BLaER1 treated with 17β-estradiol and CSF1 and Interleukin-3, amounts not matched to agents 10 nM and 100 nM (cell line): ENCODE data around the gene SPPL2A.

Experiments used
- H3K27ac ChIP-seq, 11 experiments: shearing (Covaris generic); formaldehyde crosslinking; 2 replicates each; pipeline ENCODE4 v1.8.1; 2022
- H3K27me3 ChIP-seq, 11 experiments: shearing (Covaris generic); formaldehyde crosslinking; 2 replicates each; pipeline ENCODE4 v1.8.1; 2022
- H3K36me3 ChIP-seq, 11 experiments: shearing (Covaris generic); formaldehyde crosslinking; 2 replicates each; pipeline ENCODE4 v1.8.1; 2022
- H3K4me1 ChIP-seq, 10 experiments: shearing (Covaris generic); formaldehyde crosslinking; 2 replicates each; pipeline ENCODE4 v1.8.1; 2022
- H3K4me2 ChIP-seq, 11 experiments: shearing (Covaris generic); formaldehyde crosslinking; 2 replicates each; pipeline ENCODE4 v1.8.1; 2022
- H3K4me3 ChIP-seq, 10 experiments: shearing (Covaris generic); formaldehyde crosslinking; 2 replicates each; pipeline ENCODE4 v1.8.1; 2022
- H3K9ac ChIP-seq, 11 experiments: shearing (Covaris generic); formaldehyde crosslinking; 2 replicates each; pipeline ENCODE4 v1.8.1; 2022
- H3K9me3 ChIP-seq, 11 experiments: shearing (Covaris generic); formaldehyde crosslinking; replicated peaks in 1 of 11; 2 replicates each; pipeline ENCODE4 v1.8.1; 2022
- H4K20me1 ChIP-seq, 11 experiments: shearing (Covaris generic); formaldehyde crosslinking; 2 replicates each; pipeline ENCODE4 v1.8.1; 2022
- Cebpa-rat ChIP-seq, 11 experiments: shearing (Covaris generic); IDR thresholded peaks; 2 replicates each; pipeline ENCODE4 v1.8.1; 2022

Gene SPPL2A

DNA sequence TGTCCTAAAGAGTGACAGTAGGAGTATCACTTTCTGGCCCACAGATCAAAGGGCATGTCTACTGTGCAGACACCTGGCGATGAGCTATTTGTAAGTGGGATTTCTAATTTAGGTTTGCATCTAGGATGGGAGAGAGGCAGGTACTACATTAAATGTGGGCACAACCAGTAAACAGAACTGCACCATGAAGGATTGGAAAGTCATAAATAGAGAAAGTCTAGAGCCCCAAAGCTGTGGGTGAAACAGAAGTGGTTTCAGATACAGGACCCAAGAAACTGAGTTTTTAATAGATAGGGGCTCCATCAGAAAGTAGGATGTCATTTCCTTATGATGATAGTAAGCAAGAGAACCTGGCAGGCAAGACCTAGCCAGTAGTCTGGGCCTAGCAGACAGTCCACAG lies 35.2 kb upstream of the SPPL2A start:
- Histone ChIP-seq H3K9me3 (no peaks in the 10 kb centered on the region), H3K4me3 (no peak overlapping the region), H3K27me3 (no peaks in the 10 kb centered on the region), H3K36me3 (no peaks in the 10 kb centered on the region), H3K27ac (no peak overlapping the region), H3K4me2 (no peak overlapping the region), H3K4me1 (peaks cover 0 to 13% (median 1%) of the 10 kb centered on the region in 10 experiments; a peak in 8 of 20 replicates), H3K9ac (no peak overlapping the region), H4K20me1 (no peaks in the 10 kb centered on the region)
- no peak for TF ChIP-seq Cebpa-rat (IDR thresholded peaks at IDR 0.05)

DNA sequence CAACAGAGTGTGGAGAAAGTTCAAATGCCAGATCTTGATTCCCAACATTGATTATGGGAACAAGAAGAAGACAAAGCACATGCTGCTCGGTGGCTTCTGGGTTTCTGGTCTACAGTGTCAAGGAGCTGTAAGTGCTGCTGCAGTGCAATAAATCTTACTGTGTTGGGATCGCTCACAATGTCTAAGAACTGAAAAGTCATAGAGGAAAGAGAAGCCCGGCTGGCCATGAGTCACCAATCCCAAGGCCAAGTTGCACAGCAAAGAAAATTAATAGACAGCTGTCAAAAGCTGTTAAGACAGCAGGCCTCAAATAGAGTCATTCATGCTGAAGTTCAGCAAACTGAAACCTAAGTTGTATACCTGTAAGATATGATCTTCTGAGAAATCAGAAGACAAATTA lies 33.2 kb upstream of the SPPL2A start:
- no peak overlapping the region for H3K4me2 ChIP-seq
- H3K36me3 ChIP-seq: no peaks in the 10 kb centered on the region
- H3K4me3 ChIP-seq: no peak overlapping the region
- no peaks in the 10 kb centered on the region for H3K27me3 ChIP-seq
- no peak overlapping the region for H3K9ac ChIP-seq
- H3K4me1 ChIP-seq: peaks cover 0 to 7% (median 0%) of the 10 kb centered on the region in 10 experiments; a peak in 6 of 20 replicates
- no peak overlapping the region for H3K27ac ChIP-seq
- no peaks in the 10 kb centered on the region for H4K20me1 ChIP-seq
- H3K9me3 ChIP-seq: no peaks in the 10 kb centered on the region
- TF ChIP-seq Cebpa-rat (IDR thresholded peaks at IDR 0.05): no peak

DNA sequence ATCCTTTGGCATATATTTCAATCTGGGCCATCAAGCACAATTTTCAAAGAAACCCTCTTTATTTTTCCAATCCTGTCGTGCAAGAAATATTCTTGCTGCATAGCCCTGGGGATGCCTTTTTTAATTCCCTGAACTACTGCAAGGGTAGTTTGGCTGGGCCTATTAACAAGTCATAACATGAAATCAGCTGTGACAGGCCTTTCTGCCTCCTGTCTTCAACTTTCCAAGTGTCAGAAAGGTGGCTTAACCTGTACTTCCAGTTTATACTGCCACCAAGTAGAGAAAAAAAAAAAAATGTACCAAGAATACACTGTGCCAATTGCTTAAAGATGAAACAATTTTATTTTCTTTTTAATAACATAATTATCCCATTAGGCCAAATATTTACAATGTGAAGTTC lies 32.4 kb upstream of the SPPL2A start:
- no peaks in the 10 kb centered on the region for H3K9me3 ChIP-seq
- H3K4me2 ChIP-seq: no peak overlapping the region
- H3K36me3 ChIP-seq: no peaks in the 10 kb centered on the region
- no peak overlapping the region for H3K4me3 ChIP-seq
- no peak overlapping the region for H3K9ac ChIP-seq
- TF ChIP-seq Cebpa-rat (IDR thresholded peaks at IDR 0.05): no peak
- no peak overlapping the region for H3K27ac ChIP-seq
- no peaks in the 10 kb centered on the region for H3K27me3 ChIP-seq
- no peaks in the 10 kb centered on the region for H3K4me1 ChIP-seq
- no peaks in the 10 kb centered on the region for H4K20me1 ChIP-seq

DNA sequence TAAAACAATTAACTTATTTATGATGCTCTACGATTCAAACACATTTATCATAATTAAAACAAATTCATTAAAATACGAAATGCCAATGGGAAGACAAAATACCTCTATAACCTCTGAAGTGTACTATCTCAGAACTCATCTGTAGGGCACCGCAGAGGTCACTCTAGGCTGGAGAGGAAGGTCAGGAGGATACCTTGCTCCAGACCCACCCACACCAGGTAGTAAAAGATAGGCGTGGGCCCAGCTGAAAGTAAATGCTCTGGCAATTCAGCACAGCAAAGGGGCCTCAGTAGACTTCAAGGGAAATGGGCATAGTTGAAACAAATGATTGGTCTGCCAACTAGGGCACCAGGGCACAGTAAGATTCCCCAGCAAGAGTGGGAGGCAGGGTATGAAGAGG lies 26.0 kb upstream of the SPPL2A start:
- Histone ChIP-seq H3K9ac (no peak overlapping the region), H4K20me1 (no peaks in the 10 kb centered on the region), H3K9me3 (no peaks in the 10 kb centered on the region), H3K4me3 (no peak overlapping the region), H3K4me1 (peaks cover 0 to 8% (median 0%) of the 10 kb centered on the region in 10 experiments; a peak in 5 of 20 replicates), H3K27ac (no peak overlapping the region), H3K27me3 (no peaks in the 10 kb centered on the region), H3K4me2 (no peak overlapping the region), H3K36me3 (no peaks in the 10 kb centered on the region)
- TF ChIP-seq Cebpa-rat (IDR thresholded peaks at IDR 0.05): no peak

DNA sequence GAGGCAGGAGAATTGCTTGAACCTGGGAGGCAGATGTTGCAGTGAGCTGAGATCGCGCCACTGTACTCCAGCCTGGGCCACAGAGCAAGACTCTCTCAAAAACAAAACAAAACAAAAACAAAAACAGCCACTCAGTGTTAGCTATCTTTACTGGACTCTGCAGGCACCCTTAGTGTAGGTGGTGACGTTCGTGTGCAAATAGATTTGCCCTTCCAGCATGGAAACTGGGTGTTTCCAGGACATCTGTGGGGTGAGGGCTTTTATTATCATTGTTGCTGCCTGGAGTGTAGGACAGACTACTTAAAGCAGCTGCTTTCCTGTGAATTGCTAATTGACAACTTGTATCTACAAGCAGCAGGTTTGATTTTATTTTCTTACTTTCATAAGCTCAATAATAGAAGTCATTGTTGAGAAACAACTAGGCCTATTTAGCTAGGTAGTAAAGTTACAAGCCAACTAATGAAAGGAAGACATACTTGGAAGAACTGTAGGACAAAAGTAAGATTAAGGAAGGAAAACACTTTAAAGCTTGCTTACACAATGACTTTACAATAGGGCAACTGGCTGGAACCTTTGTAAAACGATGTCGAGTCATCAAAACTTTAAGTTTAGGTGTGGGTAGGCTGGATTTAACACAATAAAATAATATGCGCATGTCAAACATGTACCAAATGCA lies 25.4 kb upstream of the SPPL2A start:
- no peak overlapping the region for H3K4me2 ChIP-seq

DNA sequence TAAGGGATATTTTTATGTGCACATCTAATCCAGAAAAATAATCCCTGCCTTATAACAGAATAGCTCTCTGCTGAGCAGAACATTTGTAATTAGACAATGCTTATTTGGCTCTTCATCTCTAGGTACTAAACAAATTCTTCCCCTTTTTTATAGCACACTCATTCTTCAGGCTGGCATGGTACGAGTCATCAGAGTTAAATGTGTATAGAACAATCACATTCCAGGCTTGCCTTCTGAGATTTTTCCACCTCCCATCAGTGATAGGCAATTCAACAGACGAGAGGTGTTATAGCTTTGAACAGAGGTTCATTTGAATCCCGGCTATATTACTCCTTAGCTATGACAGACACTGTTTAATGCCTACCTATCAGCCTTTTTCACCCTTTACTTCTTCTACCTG lies 21.4 kb upstream of the SPPL2A start:
- Histone ChIP-seq H3K4me1 (peaks cover 0 to 11% (median 0%) of the 10 kb centered on the region in 10 experiments; a peak in 5 of 20 replicates), H3K4me3 (no peak overlapping the region), H3K36me3 (no peaks in the 10 kb centered on the region), H3K27me3 (no peaks in the 10 kb centered on the region), H3K27ac (no peak overlapping the region), H4K20me1 (no peaks in the 10 kb centered on the region), H3K9me3 (no peaks in the 10 kb centered on the region), H3K4me2 (peak overlapping the region in 2 of 11 experiments; percentile 4 to 14; a peak in 1 of 22 replicates), H3K9ac (no peak overlapping the region)
- TF ChIP-seq Cebpa-rat (IDR thresholded peaks at IDR 0.05): no peak

More for the DNA sequence above, 25.4 kb upstream of the SPPL2A start:
- no peaks in the 10 kb centered on the region for H3K27me3 ChIP-seq
- H3K27ac ChIP-seq: no peak overlapping the region
- H3K4me1 ChIP-seq: peaks cover 0 to 11% (median 0%) of the 10 kb centered on the region in 10 experiments; a peak in 5 of 20 replicates
- no peak overlapping the region for H3K4me3 ChIP-seq
- H3K9me3 ChIP-seq: no peaks in the 10 kb centered on the region
- no peak overlapping the region for H3K9ac ChIP-seq
- no peaks in the 10 kb centered on the region for H3K36me3 ChIP-seq
- no peaks in the 10 kb centered on the region for H4K20me1 ChIP-seq
- TF ChIP-seq Cebpa-rat (IDR thresholded peaks at IDR 0.05): no peak

DNA sequence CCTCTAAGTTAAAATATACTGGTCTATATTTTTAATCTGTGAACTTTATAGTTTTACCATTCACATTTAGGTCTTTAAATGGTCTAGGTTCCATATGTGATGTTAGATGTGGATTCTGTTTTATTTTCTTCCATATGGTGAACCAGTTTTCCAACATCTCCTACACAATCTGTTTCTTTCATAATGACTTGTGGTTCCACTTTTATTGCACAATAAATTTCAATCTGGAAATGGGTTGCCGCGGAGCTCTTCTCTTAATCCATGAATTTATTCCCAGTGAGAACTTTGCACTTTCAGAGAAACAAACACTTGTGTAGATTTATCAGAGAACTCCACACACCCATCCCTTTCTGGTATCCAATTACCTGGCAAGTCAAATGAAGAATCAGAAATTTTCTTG lies 20.9 kb upstream of the SPPL2A start:
- Histone ChIP-seq H3K27me3 (no peaks in the 10 kb centered on the region), H3K27ac (no peak overlapping the region), H3K4me2 (peak overlapping the region in 2 of 11 experiments; percentile 4 to 14; a peak in 1 of 22 replicates), H3K4me1 (peaks cover 0 to 11% (median 0%) of the 10 kb centered on the region in 10 experiments; a peak in 5 of 20 replicates), H3K9ac (no peak overlapping the region), H3K4me3 (no peak overlapping the region), H4K20me1 (no peaks in the 10 kb centered on the region), H3K36me3 (no peaks in the 10 kb centered on the region), H3K9me3 (no peaks in the 10 kb centered on the region)
- TF ChIP-seq Cebpa-rat (IDR thresholded peaks at IDR 0.05): peak in 1 of 11 experiments; percentile 23; a peak in 1 of 22 replicates

DNA sequence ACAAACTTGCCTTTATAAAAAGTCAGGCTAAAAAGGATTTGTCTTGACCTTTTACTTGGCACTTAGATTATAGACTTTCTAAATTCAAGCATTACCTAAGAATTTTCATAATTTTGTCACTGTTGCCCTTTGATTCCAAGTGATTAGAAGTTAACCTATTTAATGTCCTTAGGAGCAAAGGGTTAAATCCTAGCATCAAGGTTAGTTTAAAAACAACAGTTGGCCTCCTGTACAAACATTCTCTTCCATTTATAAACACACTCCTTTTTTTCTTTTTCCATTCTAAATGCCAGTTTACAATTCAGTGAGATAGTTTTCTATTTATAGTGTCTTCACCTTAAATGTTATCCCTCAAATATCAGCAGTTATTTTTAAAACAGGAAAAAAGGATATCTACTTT lies 18.4 kb upstream of the SPPL2A start:
- Histone ChIP-seq H3K27ac (no peak overlapping the region), H3K4me3 (no peak overlapping the region), H3K4me2 (no peak overlapping the region), H4K20me1 (no peaks in the 10 kb centered on the region), H3K4me1 (peaks cover 0 to 11% (median 0%) of the 10 kb centered on the region in 10 experiments; a peak in 5 of 20 replicates), H3K27me3 (no peaks in the 10 kb centered on the region), H3K36me3 (no peaks in the 10 kb centered on the region), H3K9ac (no peak overlapping the region), H3K9me3 (no peaks in the 10 kb centered on the region)
- no peak for TF ChIP-seq Cebpa-rat (IDR thresholded peaks at IDR 0.05)

DNA sequence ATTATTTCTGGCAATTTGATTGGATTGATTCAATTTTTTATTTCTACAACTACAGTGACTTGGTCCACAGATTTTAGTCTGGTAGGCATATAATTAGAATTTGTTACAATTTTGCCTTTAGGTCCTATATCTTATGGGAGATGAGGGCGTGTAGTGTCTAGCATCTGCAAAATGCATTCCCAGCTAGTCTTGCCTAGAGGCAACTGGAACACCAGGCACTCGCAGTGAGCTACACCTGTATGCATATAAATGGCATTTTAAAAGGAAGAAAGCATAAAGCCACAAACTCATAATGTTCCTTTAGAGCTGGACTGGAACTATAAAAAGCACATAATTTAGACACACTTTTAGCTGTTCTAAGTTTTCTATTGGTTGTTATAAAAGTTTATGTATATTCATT lies 17.9 kb upstream of the SPPL2A start:
- Histone ChIP-seq H3K4me1 (peaks cover 0 to 11% (median 0%) of the 10 kb centered on the region in 10 experiments; a peak in 5 of 20 replicates), H3K9ac (no peak overlapping the region), H3K9me3 (no peaks in the 10 kb centered on the region), H3K27me3 (no peaks in the 10 kb centered on the region), H3K27ac (no peak overlapping the region), H3K36me3 (no peaks in the 10 kb centered on the region), H3K4me3 (no peak overlapping the region), H3K4me2 (no peak overlapping the region), H4K20me1 (no peaks in the 10 kb centered on the region)
- no peak for TF ChIP-seq Cebpa-rat (IDR thresholded peaks at IDR 0.05)

DNA sequence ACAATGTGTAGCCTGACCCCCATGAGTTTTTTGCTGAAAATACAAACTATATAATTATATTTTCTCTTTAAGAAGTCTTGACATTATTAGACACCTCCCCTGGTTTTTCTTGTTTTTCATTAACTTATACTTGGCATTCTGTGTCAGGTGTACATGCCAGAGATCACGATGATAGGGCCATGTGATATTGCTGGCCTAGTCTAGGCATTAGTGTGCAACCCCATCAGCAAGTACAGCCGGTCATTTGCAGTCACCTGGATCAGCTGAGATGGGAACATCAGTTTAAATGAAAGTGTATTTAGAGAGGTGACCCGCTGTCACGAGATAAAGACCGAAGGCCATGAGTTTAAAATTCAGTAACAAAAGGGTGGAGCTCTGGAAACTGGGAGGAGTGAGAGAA lies 12.6 kb upstream of the SPPL2A start:
- Histone ChIP-seq H4K20me1 (no peaks in the 10 kb centered on the region), H3K4me1 (no peaks in the 10 kb centered on the region), H3K9ac (no peak overlapping the region), H3K4me3 (no peak overlapping the region), H3K9me3 (no peaks in the 10 kb centered on the region), H3K4me2 (no peak overlapping the region), H3K36me3 (no peaks in the 10 kb centered on the region), H3K27ac (no peak overlapping the region), H3K27me3 (no peaks in the 10 kb centered on the region)
- TF ChIP-seq Cebpa-rat (IDR thresholded peaks at IDR 0.05): no peak
